Prostate gland (tissue), 2 donors: ENCODE measurements around the gene NOXO1. TPM values are rescaled to one million over a fixed set of nuclear protein-coding genes. Genes with fewer than 3 reads are reported as not detected.

Experiments used
- DNase-seq: peaks from one replicate; pipeline ENCODE4 v3.0.0-alpha.2; 2019; ENCODE audit warnings: low spot score
- H3K27ac ChIP-seq, 2 donors: fragments of 200-600 bp; sonication (generic); 2 replicates each; pipeline ENCODE4 v1.5.1; 2017 to 2019
- H3K27me3 ChIP-seq: fragments of 200-600 bp; sonication (generic); replicated peaks from 2 replicates; pipeline ENCODE4 v1.5.1; 2019; ENCODE audit not compliant: insufficient read depth
- H3K36me3 ChIP-seq, 2 donors: fragments of 200-600 bp; sonication (generic); 1 replicate in 1 of 2; 2 replicates in 1 of 2; pipeline versions ENCODE4 v1.5.1 to v1.8.1; 2017 to 2019
- H3K4me1 ChIP-seq: fragments of 200-600 bp; sonication (generic); replicated peaks from 2 replicates; pipeline ENCODE4 v1.5.1; 2019
- H3K4me3 ChIP-seq, 2 donors: fragments of 200-600 bp; sonication (generic); 2 replicates each; pipeline ENCODE4 v1.5.1; 2017 to 2019
- H3K9me3 ChIP-seq: fragments of 200-600 bp; sonication (generic); 2 replicates; pipeline ENCODE4 v1.5.1; 2017
- CTCF ChIP-seq, 4 experiments: fragments of 200-600 bp in 2 of 4; fragments of 450-650 bp in 2 of 4; sonication (generic) in 2 of 4; IDR thresholded peaks; 1 replicate in 3 of 4; 2 replicates in 1 of 4; pipeline ENCODE4 v1.5.1; 2016 to 2019; ENCODE audit warnings: antibody characterized with exemption in 4 of 4, mild to moderate bottlenecking in 2 of 4, moderate library complexity in 2 of 4
- POLR2A ChIP-seq: fragments of 450-650 bp; IDR thresholded peaks from one replicate; pipeline ENCODE4 v1.6.1; 2016; ENCODE audit warnings: antibody characterized with exemption, mild to moderate bottlenecking
- POLR2AphosphoS5 ChIP-seq: sonication (generic); formaldehyde crosslinking; IDR thresholded peaks from one replicate; pipeline ENCODE4 v1.6.1; 2017; ENCODE audit warnings: antibody characterized with exemption
- WGBS: methylation state at CpG from one replicate; pipeline ENCODE4 v1.1.5; 2018; 5-methylcytosine and 5-hydroxymethylcytosine counted together
- intact Hi-C: fragments of 100-400 bp; cut with DNase I; formaldehyde crosslinking; loops from one replicate; pipeline ENCODE4 v1.14.2; 2022
- total RNA-seq, 2 donors: library from RNA; depleted of rRNA; stranded (reverse); fragments of >200 nt; gene quantifications; one replicate each; pipeline ENCODE4 v1.1.0, GENCODE V29; 2016

Gene NOXO1
- total RNA-seq, 2 donors from 2014 or later, result 0.32 to 5.0 TPM

DNA sequence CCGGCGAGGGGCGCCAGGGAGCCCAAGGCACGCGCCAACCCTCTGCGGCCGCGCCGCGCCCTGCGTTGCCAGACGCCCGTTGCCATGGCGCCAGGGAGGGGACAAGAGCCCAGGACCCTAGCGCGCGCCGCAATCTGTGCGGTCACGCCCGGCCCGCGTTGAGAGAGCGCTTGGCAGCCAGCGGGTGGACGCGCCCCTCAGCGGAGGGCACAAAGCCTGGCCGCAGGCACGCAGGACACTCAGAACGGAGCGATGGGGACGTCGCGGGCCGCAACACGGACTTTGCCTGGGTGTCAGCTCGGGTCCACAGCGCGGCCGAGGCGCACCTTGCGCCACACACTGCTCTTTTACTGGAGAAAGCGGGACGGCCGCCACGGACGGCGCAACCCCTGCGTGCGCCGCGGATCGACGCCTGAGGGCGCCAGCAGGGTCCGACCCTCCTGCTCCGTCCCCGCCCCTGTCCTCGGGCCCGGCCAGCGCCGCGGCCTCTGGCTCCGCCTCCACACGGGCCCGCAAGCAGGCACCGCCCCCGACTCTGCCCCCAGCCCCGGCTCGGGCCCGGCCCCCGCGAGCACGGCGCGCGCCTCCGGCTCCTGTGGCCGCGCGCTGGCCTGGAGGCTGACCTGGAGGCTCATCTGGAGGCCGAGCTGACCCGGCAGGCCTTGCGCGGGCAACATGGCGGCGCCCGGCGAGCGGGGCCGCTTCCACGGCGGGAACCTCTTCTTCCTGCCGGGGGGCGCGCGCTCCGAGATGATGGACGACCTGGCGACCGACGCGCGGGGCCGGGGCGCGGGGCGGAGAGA lies 2.5 kb upstream of the NOXO1 start, which contains the start of gene GFER:
Gene GFER, plus strand, starts transcription at position 650 of the 803 bp plus-strand sequence. Its CDS starts 26 bp downstream, at position 676.
- H3K4me3 ChIP-seq, result peak within 1 kb of the TSS; percentile 81 to 82
- no peaks in the 10 kb centered on the region for H3K4me1 ChIP-seq
- peaks cover 0 to 10% of the 10 kb centered on the region in 2 donors for H3K36me3 ChIP-seq
- no peaks in the 10 kb centered on the region for H3K9me3 ChIP-seq
- H3K27me3 ChIP-seq, result no peaks in the 10 kb centered on the region
- WGBS, result under 1% methylated on average over 72 of the region's 109 CpGs
- peak within 1 kb of the TSS; percentile 70 to 73 for H3K27ac ChIP-seq
- TF ChIP-seq POLR2A, result no peak
- TF ChIP-seq POLR2AphosphoS5, result no peak
- TF ChIP-seq CTCF (IDR thresholded peaks at IDR 0.05), result peak in 2 of 4 experiments; percentile 10 to 27
- peak; percentile 75 for DNase-seq
- intact Hi-C loops, result no loop called here

DNA sequence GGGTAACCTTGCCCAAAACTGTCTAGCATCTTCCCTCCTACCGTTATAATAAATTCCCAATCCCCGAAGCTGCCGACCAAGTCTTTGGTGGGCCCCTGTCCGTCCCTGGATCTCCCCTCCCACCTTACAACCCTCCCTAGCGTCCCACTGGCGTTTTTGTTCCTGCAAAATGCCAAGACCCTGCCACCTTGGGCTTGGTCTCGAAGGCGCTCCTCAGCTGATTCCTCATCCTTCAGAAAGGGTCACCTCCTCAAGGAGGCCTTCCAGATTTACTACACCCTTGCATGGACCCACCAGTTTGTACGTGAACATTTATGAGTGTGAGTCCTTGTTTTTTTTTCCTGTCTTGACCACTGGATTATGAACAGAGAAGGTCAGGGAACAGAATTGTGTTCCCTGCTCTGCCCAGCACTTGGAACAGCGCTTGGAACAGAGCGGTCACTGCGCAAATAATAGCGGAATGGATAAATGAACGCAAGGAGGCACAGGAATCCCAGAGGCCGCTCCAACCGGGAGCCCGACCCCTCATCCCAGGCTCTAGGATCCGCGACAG lies 1.8 kb upstream of the NOXO1 start:
- 32% methylated on average over 19 of the region's 19 CpGs for WGBS
- TF ChIP-seq POLR2AphosphoS5 (no peak), POLR2A (no peak), CTCF (IDR thresholded peaks at IDR 0.05) (no peak)
- intact Hi-C loops, result no loop called here
- H3K27me3 ChIP-seq, result no peaks in the 10 kb centered on the region
- H3K9me3 ChIP-seq, result no peaks in the 10 kb centered on the region
- no peaks in the 10 kb centered on the region for H3K4me1 ChIP-seq
- DNase-seq, result no peak
- H3K36me3 ChIP-seq, result peaks cover 0 to 10% of the 10 kb centered on the region in 2 donors
- H3K27ac ChIP-seq, result peak overlapping the region; percentile 70 to 73
- H3K4me3 ChIP-seq, result peak overlapping the region; percentile 81 to 82

- TF ChIP-seq POLR2AphosphoS5 (peak; percentile 5), CTCF (IDR thresholded peaks at IDR 0.05) (no peak), POLR2A (no peak)
Observed at GRCh38 chr16:1982013-1982433, 754 bp upstream of the NOXO1 start.

GRCh38 chr16:1980770-1981087 lies 540 bp downstream of the NOXO1 start:
- no peak for TF ChIP-seq POLR2AphosphoS5
- no peak for TF ChIP-seq CTCF (IDR thresholded peaks at IDR 0.05)
- no peak for TF ChIP-seq POLR2A
- Histone ChIP-seq H3K27ac (no peak overlapping the region), H3K27me3 (no peaks in the 10 kb centered on the region), H3K4me1 (no peaks in the 10 kb centered on the region), H3K4me3 (no peak overlapping the region), H3K36me3 (peaks cover 6 to 7% of the 10 kb centered on the region in 2 donors), H3K9me3 (no peaks in the 10 kb centered on the region)
- intact Hi-C loops, result no loop called here
- WGBS, result 32% methylated on average over 14 of the region's 16 CpGs
- DNase-seq, result no peak

More at GRCh38 chr16:1982013-1982433, 754 bp upstream of the NOXO1 start:
- H3K4me3 ChIP-seq, result no peak overlapping the region
- intact Hi-C loops, result no loop called here
- peak; percentile 36 for DNase-seq
- no peak overlapping the region for H3K27ac ChIP-seq
- peaks cover 2 to 10% of the 10 kb centered on the region in 2 donors for H3K36me3 ChIP-seq
- H3K27me3 ChIP-seq, result no peaks in the 10 kb centered on the region
- whole genome bisulfite sequencing, result 35% methylated on average over 5 of the region's 5 CpGs
- H3K9me3 ChIP-seq, result no peaks in the 10 kb centered on the region
- no peaks in the 10 kb centered on the region for H3K4me1 ChIP-seq
